Measurements from ENCODE around the gene SAYSD1.

SAYSD1 gene

GRCh38 chr6:39077882-39078594 lies 36.9 kb downstream of the SAYSD1 start:
- no peak for DNase-seq

GRCh38 chr6:39076623-39077535 lies 38.1 kb downstream of the SAYSD1 start:
- DNase-seq: peak in 1 of 2 donors; percentile 14

- DNase-seq: no peak
These were observed 39.0 kb downstream of the SAYSD1 start for GRCh38 chr6:39075807-39076622.

- no peak for DNase-seq
These were observed 39.8 kb downstream of the SAYSD1 start for GRCh38 chr6:39075010-39075686.

- DNase-seq: no peak
These were observed 40.5 kb downstream of the SAYSD1 start for GRCh38 chr6:39074486-39074885.

- no peak for DNase-seq
These were observed 41.3 kb downstream of the SAYSD1 start for GRCh38 chr6:39073471-39074355.

- no peak for DNase-seq
These were observed 42.2 kb downstream of the SAYSD1 start for GRCh38 chr6:39072830-39073229.

GRCh38 chr6:39068391-39068790 lies 46.6 kb downstream of the SAYSD1 start:
- DNase-seq: no peak

GRCh38 chr6:39065561-39065960 lies 49.4 kb downstream of the SAYSD1 start:
- DNase-seq: no peak

GRCh38 chr6:39063526-39063925 lies 51.5 kb downstream of the SAYSD1 start:
- no peak for DNase-seq

- no peak for DNase-seq
These were observed 52.8 kb downstream of the SAYSD1 start for GRCh38 chr6:39062014-39062740.

- DNase-seq: no peak
These were observed 53.4 kb downstream of the SAYSD1 start for GRCh38 chr6:39061588-39061987.

GRCh38 chr6:39061182-39061581 lies 53.8 kb downstream of the SAYSD1 start:
- no peak for DNase-seq

- no peak for DNase-seq
These were observed 54.4 kb downstream of the SAYSD1 start for GRCh38 chr6:39060467-39061160.

GRCh38 chr6:39059496-39060310 lies 55.3 kb downstream of the SAYSD1 start:
- DNase-seq: no peak

- no peak for DNase-seq
These were observed 56.4 kb downstream of the SAYSD1 start for GRCh38 chr6:39058471-39059147.

- DNase-seq: no peak
These were observed 57.5 kb downstream of the SAYSD1 start for GRCh38 chr6:39057251-39058155.

GRCh38 chr6:39056681-39057080 lies 58.3 kb downstream of the SAYSD1 start:
- no peak for DNase-seq

All from inflammatory macrophage treated with lipopolysaccharide for 1 hour (primary cell).